DMS153 treated with DMSO at 0.1 percent for 48 hours (cell line): ENCODE results near the gene SHMT1.
"Not testable (repeated sequence)": the region's sequence is repeated elsewhere in the genome, so short reads cannot be mapped to it uniquely, and the experiment has no call there.

Experiments
- DNase-seq: peaks from one replicate; lab custom pipeline; 2025; ENCODE audit not compliant: unreplicated experiment; lab: John Stamatoyannopoulos, UW

The SHMT1 gene

GRCh38 chr17:18378614-18379013 is 15.3 kb upstream of the SHMT1 start:
- not testable (repeated sequence) for DNase-seq

GRCh38 chr17:18378205-18378505 is 14.8 kb upstream of the SHMT1 start:
- DNase-seq = no peak

GRCh38 chr17:18377437-18378204 is 14.3 kb upstream of the SHMT1 start, which contains the start of gene EVPLL:
TSS of gene EVPLL (plus strand) at chr17:18377778. CDS start at chr17:18380938, 3,160 bp downstream.
- DNase-seq = no peak

GRCh38 chr17:18374216-18374615 is 10.9 kb upstream of the SHMT1 start:
- no peak for DNase-seq

- DNase-seq = not testable (repeated sequence)
Measured at GRCh38 chr17:18373181-18373580, 9.8 kb upstream of the SHMT1 start.

GRCh38 chr17:18371455-18371854 is 8.1 kb upstream of the SHMT1 start:
- DNase-seq = no peak

- DNase-seq = no peak
Measured at GRCh38 chr17:18370761-18371160, 7.4 kb upstream of the SHMT1 start.

- no peak for DNase-seq
Measured at GRCh38 chr17:18368946-18369345, 5.6 kb upstream of the SHMT1 start.

- no peak for DNase-seq
Measured at GRCh38 chr17:18364166-18364565, 816 bp upstream of the SHMT1 start.

GRCh38 chr17:18362698-18363100 is 651 bp downstream of the SHMT1 start:
- no peak for DNase-seq

GRCh38 chr17:18361837-18362697 is 1.3 kb downstream of the SHMT1 start:
- DNase-seq = no peak

GRCh38 chr17:18360518-18360917 is 2.8 kb downstream of the SHMT1 start:
- no peak for DNase-seq

- DNase-seq = no peak
Measured at GRCh38 chr17:18356624-18357023, 6.7 kb downstream of the SHMT1 start.

- no peak for DNase-seq
Measured at GRCh38 chr17:18353541-18353940, 9.8 kb downstream of the SHMT1 start.

- no peak for DNase-seq
Measured at GRCh38 chr17:18344021-18344420, 19.3 kb downstream of the SHMT1 start.

GRCh38 chr17:18339933-18340332 is 23.4 kb downstream of the SHMT1 start:
- no peak for DNase-seq

GRCh38 chr17:18338158-18338557 is 25.2 kb downstream of the SHMT1 start:
- DNase-seq = not testable (repeated sequence)

GRCh38 chr17:18332909-18333489 is 30.4 kb downstream of the SHMT1 start:
- no peak for DNase-seq

- no peak for DNase-seq
Measured at GRCh38 chr17:18331879-18332278, 31.5 kb downstream of the SHMT1 start.

- no peak for DNase-seq
Measured at GRCh38 chr17:18328643-18329204, 34.6 kb downstream of the SHMT1 start.

GRCh38 chr17:18327556-18327955 is 35.8 kb downstream of the SHMT1 start:
- DNase-seq = no peak

GRCh38 chr17:18327093-18327492 is 36.3 kb downstream of the SHMT1 start:
- DNase-seq = no peak
